NK-92 (cell line): ENCODE measurements around the gene RNF166.

Experiments
- DNase-seq: peaks from one replicate; lab custom pipeline; 2025; ENCODE audit not compliant: unreplicated experiment; lab: John Stamatoyannopoulos, UW

Gene RNF166

GRCh38 chr16:88694221-88695087 is 11.8 kb downstream of the RNF166 start:
- no peak for DNase-seq

DNA sequence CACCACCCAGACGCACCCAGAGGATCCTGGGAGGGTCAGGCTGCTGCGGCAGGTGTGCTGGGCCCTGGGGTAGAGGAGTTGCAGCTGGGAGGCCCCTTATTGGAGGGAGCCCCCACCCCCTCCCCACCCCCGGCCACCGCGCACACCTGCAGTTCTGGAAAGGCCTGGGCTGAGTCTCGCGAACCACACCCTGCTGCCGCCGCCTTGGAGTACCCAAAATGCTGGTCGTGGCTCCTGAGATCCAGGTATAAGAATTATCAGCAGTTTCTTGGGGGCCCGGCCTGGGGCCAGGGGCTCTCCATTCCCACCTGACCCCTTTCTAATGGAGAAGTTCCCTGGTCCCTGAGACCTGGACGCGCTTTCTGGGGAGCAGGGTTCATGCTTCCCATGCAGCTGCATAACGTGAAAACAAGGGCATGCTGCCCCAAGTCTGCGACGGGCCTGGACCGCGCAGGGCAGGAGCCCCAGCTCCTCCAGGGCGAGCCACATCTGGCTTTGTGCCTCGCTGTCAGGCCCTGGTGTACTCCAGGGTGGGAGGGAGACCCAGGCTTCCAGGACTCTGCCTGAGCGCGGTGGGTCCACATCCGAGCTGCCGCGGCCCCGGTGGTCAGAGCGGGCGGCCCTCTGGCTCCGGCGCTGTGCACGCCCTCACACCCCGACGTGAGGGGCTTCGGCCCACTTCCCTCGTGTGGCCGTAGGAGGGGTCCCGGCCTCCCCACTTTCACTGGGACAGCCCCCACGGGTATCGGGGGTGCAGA is 12.6 kb downstream of the RNF166 start:
- no peak for DNase-seq

DNA sequence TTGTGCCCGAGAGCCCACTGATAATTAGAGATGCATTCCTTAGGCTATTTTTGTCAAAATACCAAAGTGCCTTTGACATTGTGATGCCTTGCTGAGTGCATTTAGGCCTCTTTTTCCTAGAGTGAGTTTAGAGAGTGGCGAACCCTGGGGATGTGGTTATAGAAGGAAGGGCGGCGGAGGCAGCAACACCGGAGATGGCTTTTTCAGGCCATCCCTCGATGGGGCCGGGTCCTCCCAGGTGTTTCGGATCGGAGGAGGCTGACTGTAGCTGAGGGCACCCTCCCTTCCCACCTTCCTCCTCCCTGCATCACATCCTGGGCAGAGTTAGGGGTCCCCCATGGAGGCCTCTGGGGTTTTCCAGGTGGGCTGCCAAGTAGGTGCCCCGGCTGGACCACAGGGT is 13.3 kb downstream of the RNF166 start:
- DNase-seq = no peak

DNA sequence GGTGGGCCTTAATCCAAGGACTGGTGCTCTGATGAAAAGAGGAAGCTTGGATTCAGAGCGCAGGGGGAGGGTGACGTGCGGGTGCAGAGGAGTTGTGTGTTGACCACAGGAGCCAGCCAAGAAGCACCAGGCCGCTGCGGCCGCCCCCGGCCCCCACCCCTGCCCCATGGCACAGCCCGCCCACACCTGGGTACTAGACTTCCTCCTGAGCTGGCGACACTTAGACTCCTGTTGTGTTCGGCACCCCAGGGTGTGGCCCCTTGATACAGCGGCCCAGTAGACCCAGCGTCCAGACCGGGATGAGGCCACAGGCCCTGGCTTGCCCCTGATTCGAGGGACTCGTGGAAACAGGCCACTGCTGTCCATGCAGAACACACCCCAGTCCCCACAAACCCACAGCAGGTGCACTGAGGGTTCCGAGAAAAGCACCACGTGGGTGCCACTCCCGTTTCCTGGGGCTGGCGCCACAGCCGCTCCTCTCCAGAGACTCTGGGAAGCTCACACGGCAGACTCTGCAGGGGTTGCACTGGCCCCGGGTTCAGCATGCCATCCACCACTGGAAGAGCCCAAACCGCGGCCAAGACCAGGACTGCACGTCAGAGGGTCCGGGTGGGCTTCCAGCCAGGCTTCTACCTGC is 14.2 kb downstream of the RNF166 start:
- no peak for DNase-seq

DNA sequence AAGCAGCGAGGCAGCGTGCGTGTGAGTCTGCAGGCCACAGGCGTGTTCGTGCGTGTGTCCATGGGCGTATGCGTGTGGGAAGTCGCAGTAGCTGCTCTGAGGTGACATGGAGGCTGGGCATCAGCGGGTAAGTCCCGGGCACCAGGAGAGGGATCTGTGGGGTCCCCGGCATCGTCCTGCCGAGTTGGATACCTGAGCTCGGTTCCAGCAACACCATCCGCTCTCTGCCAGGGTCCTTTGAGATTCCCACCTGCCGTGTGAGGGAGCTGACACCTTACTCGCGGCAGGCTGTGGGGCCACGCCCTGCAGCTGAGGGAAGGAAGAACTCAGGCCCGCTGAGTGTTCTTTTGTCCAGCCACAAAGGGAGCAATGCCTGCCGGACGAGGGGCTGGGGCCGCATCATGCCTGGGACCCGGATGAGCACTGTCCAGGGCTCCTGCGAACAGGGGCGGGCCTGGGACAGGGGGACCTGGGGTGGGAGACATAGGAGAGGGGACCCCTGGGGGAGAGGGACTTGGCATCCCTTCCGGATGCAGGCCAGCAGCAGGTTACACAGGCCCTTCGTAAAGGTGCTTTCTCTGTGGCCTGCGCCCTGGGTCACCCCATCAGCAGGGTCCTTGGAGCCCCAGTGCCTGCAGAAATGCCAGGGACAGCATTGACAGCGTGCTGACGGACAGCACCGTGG is 14.9 kb downstream of the RNF166 start:
- DNase-seq = no peak

- no peak for DNase-seq
These were observed 15.7 kb downstream of the RNF166 start for GRCh38 chr16:88690341-88691128.

GRCh38 chr16:88688013-88688778 is 18.0 kb downstream of the RNF166 start:
- no peak for DNase-seq

DNA sequence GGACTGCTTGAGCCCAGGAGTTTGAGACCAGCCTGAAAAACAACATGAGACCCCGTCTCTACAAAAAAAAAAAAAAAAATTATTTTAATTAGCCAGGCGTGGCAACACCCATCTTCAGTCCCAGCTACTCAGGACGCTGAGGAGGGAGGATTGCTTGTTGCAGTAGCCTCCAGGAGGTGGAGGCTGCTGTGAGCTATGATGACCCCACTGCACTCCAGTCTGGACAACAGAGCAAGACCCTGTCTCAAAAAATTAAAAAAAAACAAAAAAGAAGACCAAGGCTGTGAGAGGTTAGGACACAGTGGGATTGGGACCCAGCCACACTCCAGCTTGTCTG is 18.6 kb downstream of the RNF166 start:
- DNase-seq = no peak

- DNase-seq = no peak
These were observed 19.0 kb downstream of the RNF166 start for GRCh38 chr16:88687254-88687576.

DNA sequence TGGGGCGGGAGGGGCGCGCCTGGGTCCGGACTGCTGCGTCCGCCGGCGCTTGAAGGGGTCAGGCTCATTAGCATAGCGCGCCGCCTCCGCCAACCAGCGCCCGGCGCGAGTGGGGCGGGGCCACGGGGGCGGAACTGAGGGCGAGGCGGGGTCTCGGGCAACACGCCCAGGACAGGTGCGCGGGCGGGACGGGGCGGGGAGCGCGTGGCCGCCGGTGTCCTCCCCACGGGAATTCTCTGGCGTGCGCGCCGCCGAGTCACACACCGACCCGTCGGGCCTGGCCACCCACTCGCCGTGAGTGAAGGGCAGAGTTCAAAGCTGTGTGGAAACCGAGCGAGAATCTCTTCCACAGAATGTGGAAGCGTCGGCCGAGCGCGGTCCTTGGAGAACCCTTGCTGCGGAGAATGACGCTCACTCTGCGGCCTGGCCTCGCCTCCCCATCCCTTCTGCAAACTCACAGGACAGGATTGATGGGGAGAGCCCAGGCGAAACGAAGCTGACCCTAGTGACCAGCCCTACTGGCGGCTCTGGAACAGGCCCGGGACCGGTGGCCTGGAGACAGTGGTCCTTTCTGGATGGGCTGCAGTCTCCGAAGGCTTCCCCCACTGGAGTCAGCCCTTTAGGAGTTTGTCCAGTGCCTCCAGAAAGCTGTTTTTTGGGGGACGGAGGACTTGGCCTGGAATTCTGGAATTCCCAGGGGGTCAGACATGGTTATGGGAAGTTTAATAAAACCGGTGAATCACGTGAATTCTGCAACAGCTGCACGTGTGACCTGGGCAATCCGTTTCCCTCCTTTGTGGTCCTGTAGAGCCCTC is 19.6 kb downstream of the RNF166 start, which contains the start of gene SNAI3:
Gene SNAI3 (minus strand): TSS at position 69 of the 815 bp plus-strand sequence. CDS start 101 bp downstream, outside the sequence.
- DNase-seq = peak; percentile 5

DNA sequence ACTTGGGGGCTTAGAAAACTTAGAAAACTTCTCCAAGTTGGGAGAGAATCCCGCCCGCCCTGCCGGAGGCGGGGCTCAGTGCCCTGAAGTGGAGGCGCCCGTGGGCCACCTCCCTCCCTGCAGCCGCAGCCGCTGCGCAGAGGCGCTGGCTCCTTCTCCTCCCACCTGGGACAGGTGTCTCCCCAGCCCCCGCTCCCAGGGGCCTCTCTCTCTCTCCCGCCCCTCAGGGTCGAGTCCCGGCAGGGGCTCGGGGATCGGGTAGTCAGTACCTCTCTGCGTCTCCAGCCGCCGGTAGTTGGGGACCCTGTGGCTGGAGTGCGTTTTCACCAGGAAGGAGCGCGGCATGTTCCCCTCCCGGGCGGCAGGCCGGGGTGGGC is 20.2 kb downstream of the RNF166 start:
- DNase-seq = no peak

DNA sequence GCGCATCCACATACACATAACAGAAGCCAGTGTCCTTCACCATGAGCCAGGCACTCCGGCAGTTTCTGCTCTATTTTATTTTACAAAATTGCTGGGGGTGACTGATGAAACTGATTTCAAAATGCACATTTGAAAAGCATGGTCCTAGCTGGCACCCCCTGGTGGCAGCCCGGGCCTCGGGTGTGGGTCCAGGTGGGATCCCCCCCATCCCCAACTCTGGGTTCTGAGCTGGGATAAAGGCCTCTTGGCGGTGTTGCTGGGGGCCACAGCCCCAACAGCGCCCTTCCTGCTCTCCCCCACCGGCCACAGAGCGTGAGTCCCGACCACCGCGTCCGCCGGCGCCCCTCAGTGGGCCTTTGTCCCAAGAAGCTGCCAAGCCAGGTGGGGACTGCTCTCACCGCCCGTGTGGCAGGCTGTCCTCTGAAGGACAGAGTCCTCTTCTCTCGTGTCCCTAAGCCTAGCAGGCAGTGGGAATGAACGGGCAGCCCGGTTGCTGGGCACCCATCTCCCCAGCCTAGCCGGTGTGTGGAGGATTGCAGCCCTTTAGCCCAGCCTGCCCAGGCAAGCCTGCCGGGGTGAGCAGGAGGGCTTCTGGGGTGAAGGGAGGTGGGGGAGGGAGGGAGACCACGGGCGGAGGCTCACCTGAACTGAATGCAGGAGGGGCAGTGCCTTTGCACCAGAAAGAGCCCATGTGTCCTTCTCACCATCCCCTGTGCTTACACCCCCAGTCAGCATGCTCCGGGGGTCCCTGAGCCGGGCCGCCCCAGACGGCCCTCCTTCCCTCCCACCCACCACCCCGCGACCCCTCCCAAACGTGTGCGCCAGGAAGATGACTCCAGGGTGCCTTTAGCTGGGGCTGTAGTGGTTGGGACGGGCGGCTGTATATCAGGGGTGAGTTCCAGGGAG is 20.8 kb downstream of the RNF166 start:
- DNase-seq = no peak

GRCh38 chr16:88684569-88685155 is 21.5 kb downstream of the RNF166 start:
- DNase-seq = no peak

GRCh38 chr16:88681709-88682451 is 24.3 kb downstream of the RNF166 start:
- no peak for DNase-seq

DNA sequence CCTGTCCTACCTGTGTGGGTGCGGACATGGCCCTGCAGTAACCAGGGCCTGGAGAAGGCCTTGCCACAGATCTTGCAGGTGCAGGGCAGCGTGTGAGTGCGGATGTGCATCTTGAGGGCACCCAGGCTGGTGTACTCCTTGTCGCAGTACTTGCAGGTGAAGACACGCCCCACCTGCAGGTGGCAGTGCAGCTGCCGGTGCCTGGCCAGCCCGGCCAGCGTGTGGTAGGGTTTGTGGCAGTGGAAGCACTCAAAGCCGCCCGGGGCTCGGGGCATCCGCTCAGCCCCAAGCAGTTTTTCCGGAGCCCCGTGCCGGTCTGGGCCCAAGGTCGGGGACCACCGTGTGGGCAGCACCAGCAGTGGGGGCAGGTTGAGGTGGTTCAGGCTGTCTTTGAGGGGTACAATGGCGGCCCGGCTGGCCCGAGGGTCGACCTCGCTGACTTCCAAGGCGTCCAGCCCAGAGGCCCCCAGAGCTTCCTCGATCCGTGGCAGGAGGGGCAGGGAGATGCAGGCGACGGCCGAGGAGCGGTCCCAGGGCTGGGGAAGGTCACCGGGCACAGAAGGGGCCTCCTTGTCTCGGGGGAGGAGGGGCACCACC is 25.0 kb downstream of the RNF166 start:
- DNase-seq = no peak

- no peak for DNase-seq
These were observed 25.6 kb downstream of the RNF166 start for GRCh38 chr16:88680554-88681083.
